Stimulated activated CD4-positive, alpha-beta T cell treated with anti-CD3 and anti-CD28 coated beads, Interleukin-1b, Interleukin-23, amount 100 ng/mL, for 4 hours (primary cell): ENCODE data around the gene PRKCE.

Experiments
- DNase-seq, 2 donors: peaks; one replicate each; pipeline ENCODE4 v3.0.0-alpha.2; 2020; ENCODE audit warnings: low read depth in 2 of 2

PRKCE gene

GRCh38 chr2:45962177-45962921 is 310.9 kb downstream of the PRKCE start:
- DNase-seq, result no peak

GRCh38 chr2:45963816-45964215 is 312.3 kb downstream of the PRKCE start:
- DNase-seq, result no peak

GRCh38 chr2:45964223-45964841 is 312.9 kb downstream of the PRKCE start:
- no peak for DNase-seq

GRCh38 chr2:45964906-45965305 is 313.4 kb downstream of the PRKCE start:
- no peak for DNase-seq

GRCh38 chr2:45965871-45966498 is 314.5 kb downstream of the PRKCE start:
- DNase-seq, result no peak

- DNase-seq, result no peak
Measured at GRCh38 chr2:45968946-45969584, 317.6 kb downstream of the PRKCE start.

GRCh38 chr2:45973426-45973825 is 322.0 kb downstream of the PRKCE start:
- DNase-seq, result no peak

GRCh38 chr2:45974056-45974455 is 322.6 kb downstream of the PRKCE start:
- no peak for DNase-seq

GRCh38 chr2:45974762-45975408 is 323.4 kb downstream of the PRKCE start:
- no peak for DNase-seq

- DNase-seq, result no peak
Measured at GRCh38 chr2:45975752-45976517, 324.5 kb downstream of the PRKCE start.

GRCh38 chr2:45978302-45978859 is 326.9 kb downstream of the PRKCE start:
- no peak for DNase-seq

- no peak for DNase-seq
Measured at GRCh38 chr2:45979065-45979464, 327.6 kb downstream of the PRKCE start.

GRCh38 chr2:45980161-45980865 is 328.8 kb downstream of the PRKCE start:
- DNase-seq, result no peak

GRCh38 chr2:45981384-45981930 is 330.0 kb downstream of the PRKCE start:
- DNase-seq, result no peak

GRCh38 chr2:45982096-45982495 is 330.6 kb downstream of the PRKCE start:
- no peak for DNase-seq

- DNase-seq, result no peak
Measured at GRCh38 chr2:45983213-45983612, 331.7 kb downstream of the PRKCE start.

- no peak for DNase-seq
Measured at GRCh38 chr2:45984366-45984765, 332.9 kb downstream of the PRKCE start.

GRCh38 chr2:45984896-45985473 is 333.5 kb downstream of the PRKCE start:
- DNase-seq, result no peak

- DNase-seq, result no peak
Measured at GRCh38 chr2:45986509-45986908, 335.0 kb downstream of the PRKCE start.

GRCh38 chr2:45987856-45988255 is 336.4 kb downstream of the PRKCE start:
- no peak for DNase-seq
